H1 (cell line): ENCODE results near the gene GADD45B. TPM values are rescaled to one million over a fixed set of nuclear protein-coding genes. Genes with fewer than 3 reads are reported as not detected.
"Not testable (repeated sequence)": the region's sequence is repeated elsewhere in the genome, so short reads cannot be mapped to it uniquely, and the experiment has no call there.

ENCODE experiments used
- CTCF ChIA-PET: fragments of 300-600 bp; sonication (Branson Sonifier 250); formaldehyde crosslinking; loops from one replicate; lab custom pipeline; 2021; ENCODE audit not compliant: partially characterized antibody; lab: Charles Lee
- POLR2A ChIA-PET: fragments of 300-600 bp; sonication (Branson Sonifier 250); formaldehyde crosslinking; loops from one replicate; lab custom pipeline; 2021; ENCODE audit warnings: inconsistent platforms; ENCODE audit not compliant: partially characterized antibody; lab: Charles Lee
- DNase-seq, 2 experiments: peaks; one replicate each; pipeline versions ENCODE4 v3.0.0 to v3.0.0-alpha.2; 2010 to 2022; ENCODE audit warnings: low spot score in 2 of 2, low read depth in 1 of 2, mixed read lengths in 1 of 2
- FAIRE-seq: peaks from 2 replicates; lab custom pipeline; 2011; peaks lifted over from hg19 to GRCh38; lab: Jason Lieb, UNC
- H2AFZ ChIP-seq: 2 replicates; pipeline ENCODE4 v1.8.1; 2012; ENCODE audit warnings: low read length, inconsistent platforms
- H2AK5ac ChIP-seq: 2 replicates; pipeline ENCODE4 v1.6.1; 2013; ENCODE audit warnings: low read depth, low read length
- H2BK120ac ChIP-seq: replicated peaks from 2 replicates; pipeline ENCODE3; 2013; ENCODE audit warnings: low read depth, low read length, inconsistent platforms
- H2BK12ac ChIP-seq: 2 replicates; pipeline ENCODE4 v1.6.1; 2013; ENCODE audit warnings: low read depth, low read length
- H2BK15ac ChIP-seq: 2 replicates; pipeline ENCODE4 v1.6.1; 2013; ENCODE audit warnings: low read length
- H2BK20ac ChIP-seq: 2 replicates; pipeline ENCODE4 v1.6.1; 2013; ENCODE audit warnings: low read length
- H2BK5ac ChIP-seq: 2 replicates; pipeline ENCODE4 v1.6.1; 2013; ENCODE audit warnings: low read depth, low read length
- H3K14ac ChIP-seq: 2 replicates; pipeline ENCODE4 v1.6.1; 2013; ENCODE audit warnings: inconsistent platforms; ENCODE audit not compliant: insufficient read length
- H3K18ac ChIP-seq: 2 replicates; pipeline ENCODE4 v1.6.1; 2013; ENCODE audit warnings: low read length; ENCODE audit errors: extremely low read depth
- H3K23ac ChIP-seq: 2 replicates; pipeline ENCODE4 v1.6.1; 2013; ENCODE audit warnings: inconsistent platforms; ENCODE audit not compliant: insufficient read length
- H3K23me2 ChIP-seq: 2 replicates; pipeline ENCODE4 v1.6.1; 2013; ENCODE audit warnings: low read depth, low read length
- H3K27ac ChIP-seq: 2 replicates; pipeline ENCODE4 v1.6.1; 2011; ENCODE audit warnings: low read depth, low read length, inconsistent platforms
- H3K27me3 ChIP-seq, 4 experiments: replicated peaks in 1 of 4; 1 replicate in 1 of 4; 2 replicates in 3 of 4; pipeline versions ENCODE4 v1.6.1 to v1.8.1; 2011 to 2013; ENCODE audit warnings: low read length in 3 of 4, mild to moderate bottlenecking in 3 of 4, inconsistent platforms in 2 of 4, mixed read lengths in 2 of 4, moderate library complexity in 1 of 4; ENCODE audit not compliant: control insufficient read depth in 3 of 4, insufficient read depth in 3 of 4; ENCODE audit errors: extremely low read depth in 1 of 4
- H3K36me3 ChIP-seq, 4 experiments: 2 replicates each; pipeline versions ENCODE4 v1.6.1 to v1.8.1; 2011 to 2013; ENCODE audit warnings: mild to moderate bottlenecking in 4 of 4, low read length in 3 of 4, moderate library complexity in 2 of 4, control low read depth in 1 of 4, inconsistent platforms in 1 of 4; ENCODE audit not compliant: insufficient read depth in 4 of 4, control insufficient read depth in 2 of 4
- H3K4ac ChIP-seq: replicated peaks from 2 replicates; pipeline ENCODE3; 2013; ENCODE audit warnings: low read length, low read depth, mixed read lengths, inconsistent platforms; ENCODE audit not compliant: insufficient read length
- H3K4me1 ChIP-seq, 4 experiments: replicated peaks in 1 of 4; 1 replicate in 1 of 4; 2 replicates in 3 of 4; pipeline versions ENCODE4 v1.6.1 to v1.8.1; 2011 to 2013; ENCODE audit warnings: low read length in 3 of 4, inconsistent platforms in 2 of 4, mixed read lengths in 1 of 4; ENCODE audit not compliant: insufficient read depth in 4 of 4, control insufficient read depth in 3 of 4
- H3K4me2 ChIP-seq, 2 experiments: 2 replicates each; pipeline versions ENCODE4 v1.6.1 to v1.8.1; 2011 to 2013; ENCODE audit warnings: low read depth in 2 of 2, low read length in 2 of 2, control low read depth in 1 of 2, inconsistent platforms in 1 of 2, mild to moderate bottlenecking in 1 of 2; ENCODE audit not compliant: insufficient read depth in 1 of 2
- H3K4me3 ChIP-seq, 4 experiments: fragments of 200-600, 300-600 bp in 1 of 4; sonication (generic), shearing (Covaris generic), sonication (Bioruptor Twin) in 1 of 4; 2 replicates each; pipeline versions ENCODE4 v1.5.1 to v1.8.1; 2011 to 2016; ENCODE audit warnings: low read length in 4 of 4, low read depth in 3 of 4, control low read depth in 2 of 4, inconsistent platforms in 2 of 4, mild to moderate bottlenecking in 2 of 4, mixed read lengths in 1 of 4, moderate library complexity in 1 of 4; ENCODE audit not compliant: insufficient read depth in 2 of 4; ENCODE audit errors: extremely low read depth in 1 of 4
- H3K56ac ChIP-seq: replicated peaks from 2 replicates; pipeline ENCODE3; 2013; ENCODE audit warnings: low read depth, mild to moderate bottlenecking, mixed read lengths, low read length, inconsistent platforms; ENCODE audit not compliant: insufficient read length
- H3K79me1 ChIP-seq: 2 replicates; pipeline ENCODE4 v1.6.1; 2013; ENCODE audit warnings: low read depth, low read length, control low read depth
- H3K79me2 ChIP-seq, 2 experiments: 2 replicates each; pipeline versions ENCODE4 v1.6.1 to v1.8.1; 2012 to 2013; ENCODE audit warnings: low read length in 2 of 2, mild to moderate bottlenecking in 2 of 2, inconsistent platforms in 1 of 2; ENCODE audit not compliant: insufficient read depth in 2 of 2, control insufficient read depth in 1 of 2
- H3K9ac ChIP-seq, 4 experiments: replicated peaks in 1 of 4; 1 replicate in 1 of 4; 2 replicates in 3 of 4; pipeline versions ENCODE4 v1.6.1 to v1.8.1; 2011 to 2013; ENCODE audit warnings: low read depth in 3 of 4, low read length in 3 of 4, control low read depth in 2 of 4, mild to moderate bottlenecking in 2 of 4, moderate library complexity in 2 of 4, inconsistent platforms in 1 of 4; ENCODE audit errors: extremely low read depth in 1 of 4
- H3K9me3 ChIP-seq, 2 experiments: 2 replicates each; pipeline versions ENCODE4 v1.6.1 to v1.8.1; 2012 to 2013; ENCODE audit warnings: mild to moderate bottlenecking in 2 of 2, moderate library complexity in 2 of 2, control low read depth in 1 of 2, inconsistent platforms in 1 of 2, low read depth in 1 of 2, low read length in 1 of 2, mixed read lengths in 1 of 2; ENCODE audit not compliant: insufficient read depth in 2 of 2
- H4K20me1 ChIP-seq, 2 experiments: replicated peaks in 1 of 2; 2 replicates each; pipeline versions ENCODE3 to v1.8.1; 2011 to 2013; ENCODE audit warnings: inconsistent platforms in 2 of 2, low read length in 2 of 2, mild to moderate bottlenecking in 1 of 2; ENCODE audit not compliant: insufficient read depth in 2 of 2, control insufficient read depth in 1 of 2
- H4K5ac ChIP-seq: 2 replicates; pipeline ENCODE4 v1.6.1; 2013; ENCODE audit warnings: low read length, low read depth, mixed read lengths, inconsistent platforms; ENCODE audit not compliant: insufficient read length
- H4K8ac ChIP-seq: 2 replicates; pipeline ENCODE4 v1.8.0; 2013; ENCODE audit warnings: mild to moderate bottlenecking, moderate library complexity, low read length, inconsistent platforms; ENCODE audit not compliant: insufficient read depth; ENCODE audit errors: extremely low read depth
- H4K91ac ChIP-seq: replicated peaks from 2 replicates; pipeline ENCODE3; 2013; ENCODE audit warnings: low read length, mixed read lengths, inconsistent platforms; ENCODE audit not compliant: insufficient read length
- WGBS, 2 experiments: shearing (Covaris generic) in 1 of 2; methylation state at CpG; one replicate each; pipeline versions ENCODE4 v1.1.6 to v1.1.7; 2013 to 2015; ENCODE audit warnings: low lambda C conversion rate in 2 of 2, mixed read lengths in 2 of 2, inconsistent platforms in 1 of 2, low coverage in 1 of 2, missing lambda C conversion rate in 1 of 2; ENCODE audit not compliant: insufficient replicate concordance in 2 of 2, insufficient coverage in 1 of 2, insufficient read length in 1 of 2; ENCODE audit errors: extremely low coverage in 1 of 2, missing lambda C conversion rate in 1 of 2; 5-methylcytosine and 5-hydroxymethylcytosine counted together
- polyA plus RNA-seq, 7 experiments: library from polyadenylated mRNA; depleted of rRNA in 3 of 7; stranded (reverse) in 5 of 7; unstranded in 2 of 7; fragments of >200 nt in 5 of 7; fragments of 200-250 nt in 2 of 7; gene quantifications; 1 replicate in 5 of 7; 2 replicates in 1 of 7; 4 replicates in 1 of 7; pipeline versions ENCODE4 v1.2.1 to v1.2.3, GENCODE V29; 2011 to 2013; ENCODE audit warnings: missing spikeins in 2 of 7, mixed read lengths in 2 of 7
- total RNA-seq: library from RNA; stranded (reverse); fragmentation: NEBNext Ultra II Directional; extraction: Animal tissue kit (Norgen Biotek cat#: 25700); gene quantifications from 2 replicates; pipeline ENCODE4 v1.2.1, GENCODE V29; 2021

The GADD45B gene
- total and polyA plus RNA-seq, 2 of the 8 experiments (the other 6 are each of a cell fraction or from before 2014, with no cell fraction given) = 7.4 to 11.4 TPM

- H3K79me2 ChIP-seq, H2AFZ ChIP-seq, H3K27ac ChIP-seq, H4K8ac ChIP-seq, H2BK5ac ChIP-seq, H2BK20ac ChIP-seq, FAIRE-seq, H2BK120ac ChIP-seq, H3K79me1 ChIP-seq, H3K14ac ChIP-seq, H2BK12ac ChIP-seq, H3K4ac ChIP-seq, H3K4me2 ChIP-seq, H4K20me1 ChIP-seq, H3K56ac ChIP-seq, H4K91ac ChIP-seq, H2AK5ac ChIP-seq, H3K9ac ChIP-seq, DNase-seq, H3K23ac ChIP-seq, H3K18ac ChIP-seq, H4K5ac ChIP-seq, H2BK15ac ChIP-seq, H3K36me3 ChIP-seq, H3K4me3 ChIP-seq, H3K9me3 ChIP-seq: not testable (repeated sequence)
- POLR2A ChIA-PET = interaction anchor here (0.7 to 16.3 kb wide), 3 partner anchors 10 to 85 kb away, joined by 3 to 216 read pairs (median 4); partner anchors contain the start of gene GADD45B
- CTCF ChIA-PET = interaction anchor here (1.0 to 2.5 kb wide), 3 partner anchors 36 to 1646 kb away, joined by 3 to 8 read pairs (median 3); no protein-coding TSS in a partner anchor
- WGBS, 2 experiments = 84% methylated on average over 14 of the region's 14 CpGs; no CpG with 5 or more reads in 1 of the 2 experiments
- H3K27me3 ChIP-seq = peaks cover 16 to 51% (median 35%) of the 10 kb centered on the region in 4 experiments
- H3K23me2 ChIP-seq = peaks cover 14% of the 10 kb centered on the region; the same call in 1 of the 2 replicates
- H3K4me1 ChIP-seq = peaks cover 3 to 23% (median 18%) of the 10 kb centered on the region in 4 experiments
Observed at GRCh38 chr19:2493448-2493847, 17.5 kb downstream of the GADD45B start.
